ENCODE measurements around the gene MCEMP1. TPM values are rescaled to one million over a fixed set of nuclear protein-coding genes. Genes with fewer than 3 reads are reported as not detected.

Gene MCEMP1
- total and polyA plus RNA-seq, 2 of the 13 experiments (the other 11 are each of a cell fraction or from before 2014, with no cell fraction given), result not detected

DNA sequence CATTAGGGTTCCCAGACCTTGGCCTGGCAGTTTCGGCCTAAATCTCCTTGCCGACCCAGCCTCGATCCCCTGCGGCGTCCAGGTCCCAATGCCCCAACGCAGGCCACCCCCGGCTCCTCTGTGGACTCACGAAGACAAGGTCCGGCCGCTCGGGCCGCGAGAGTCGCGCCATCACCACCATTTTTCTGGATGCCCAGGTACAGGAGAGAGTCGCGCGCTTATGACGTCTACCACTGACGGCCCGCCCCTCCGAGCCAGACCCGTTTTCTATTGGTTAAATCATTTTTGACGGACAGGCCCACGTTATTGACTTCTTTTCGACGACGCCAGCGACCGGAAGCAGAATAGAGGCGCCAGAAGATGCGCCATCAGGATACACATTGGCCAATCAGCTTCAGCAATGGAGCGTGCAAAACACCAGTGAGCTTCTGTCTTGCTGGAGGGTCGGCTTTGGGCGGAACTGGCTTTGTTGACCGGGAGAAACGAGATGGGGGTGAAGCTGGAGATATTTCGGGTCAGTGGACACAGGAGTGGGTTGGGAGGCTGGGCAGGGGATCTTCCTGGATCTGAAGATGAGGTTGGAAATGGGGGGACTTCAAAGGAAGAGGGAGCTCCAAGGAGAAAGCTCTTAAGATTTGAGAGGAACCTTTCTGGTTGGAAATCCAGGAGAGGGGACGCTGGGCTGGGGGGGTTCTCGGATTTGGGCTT, 47.4 kb upstream of the MCEMP1 start, which contains the start of the genes PET100 and XAB2 (continued):
- TF ChIP-seq SMARCC2 (IDR thresholded peaks at IDR 0.05), result no peak
- TF ChIP-seq CEBPB (IDR thresholded peaks at IDR 0.05; ENCODE audit: borderline replicate concordance, low read depth, low read length), result no peak
- TF ChIP-seq AHR (CRISPR knock-in tag; IDR thresholded peaks at IDR 0.05), result no peak
- TF ChIP-seq, protein P1, sequence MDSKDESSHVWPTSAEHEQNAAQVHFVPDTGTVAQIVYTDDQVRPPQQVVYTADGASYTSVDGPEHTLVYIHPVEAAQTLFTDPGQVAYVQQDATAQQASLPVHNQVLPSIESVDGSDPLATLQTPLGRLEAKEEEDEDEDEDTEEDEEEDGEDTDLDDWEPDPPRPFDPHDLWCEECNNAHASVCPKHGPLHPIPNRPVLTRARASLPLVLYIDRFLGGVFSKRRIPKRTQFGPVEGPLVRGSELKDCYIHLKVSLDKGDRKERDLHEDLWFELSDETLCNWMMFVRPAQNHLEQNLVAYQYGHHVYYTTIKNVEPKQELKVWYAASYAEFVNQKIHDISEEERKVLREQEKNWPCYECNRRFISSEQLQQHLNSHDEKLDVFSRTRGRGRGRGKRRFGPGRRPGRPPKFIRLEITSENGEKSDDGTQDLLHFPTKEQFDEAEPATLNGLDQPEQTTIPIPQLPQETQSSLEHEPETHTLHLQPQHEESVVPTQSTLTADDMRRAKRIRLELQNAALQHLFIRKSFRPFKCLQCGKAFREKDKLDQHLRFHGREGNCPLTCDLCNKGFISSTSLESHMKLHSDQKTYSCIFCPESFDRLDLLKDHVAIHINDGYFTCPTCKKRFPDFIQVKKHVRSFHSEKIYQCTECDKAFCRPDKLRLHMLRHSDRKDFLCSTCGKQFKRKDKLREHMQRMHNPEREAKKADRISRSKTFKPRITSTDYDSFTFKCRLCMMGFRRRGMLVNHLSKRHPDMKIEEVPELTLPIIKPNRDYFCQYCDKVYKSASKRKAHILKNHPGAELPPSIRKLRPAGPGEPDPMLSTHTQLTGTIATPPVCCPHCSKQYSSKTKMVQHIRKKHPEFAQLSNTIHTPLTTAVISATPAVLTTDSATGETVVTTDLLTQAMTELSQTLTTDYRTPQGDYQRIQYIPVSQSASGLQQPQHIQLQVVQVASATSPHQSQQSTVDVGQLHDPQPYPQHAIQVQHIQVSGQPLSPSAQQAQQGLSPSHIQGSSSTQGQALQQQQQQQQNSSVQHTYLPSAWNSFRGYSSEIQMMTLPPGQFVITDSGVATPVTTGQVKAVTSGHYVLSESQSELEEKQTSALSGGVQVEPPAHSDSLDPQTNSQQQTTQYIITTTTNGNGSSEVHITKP (CRISPR knock-in tag; IDR thresholded peaks at IDR 0.05; ENCODE audit: low read depth), result no peak
- no peak for TF ChIP-seq ZNF839 (CRISPR knock-in tag; IDR thresholded peaks at IDR 0.05; ENCODE audit: borderline replicate concordance)
- peak; percentile 88 for TF ChIP-seq ZNF605 (CRISPR knock-in tag; IDR thresholded peaks at IDR 0.05)
- TF ChIP-seq MED8 (CRISPR knock-in tag; IDR thresholded peaks at IDR 0.05; ENCODE audit: insufficient replicate concordance), result no peak
- TF ChIP-seq ZNF761 (CRISPR knock-in tag; conservative IDR thresholded peaks at IDR 0.05), result no peak
- TF ChIP-seq ZNF12 (CRISPR knock-in tag; IDR thresholded peaks at IDR 0.05), result no peak
- TF ChIP-seq SRSF1 (optimal IDR thresholded peaks at IDR 0.05; ENCODE audit: low read depth, low read length), result peak; percentile 23
- TF ChIP-seq TRIM24 (CRISPR knock-in tag; IDR thresholded peaks at IDR 0.05), result no peak
- TF ChIP-seq MATR3 (CRISPR knock-in tag; IDR thresholded peaks at IDR 0.05), result no peak
- TF ChIP-seq, protein P2, sequence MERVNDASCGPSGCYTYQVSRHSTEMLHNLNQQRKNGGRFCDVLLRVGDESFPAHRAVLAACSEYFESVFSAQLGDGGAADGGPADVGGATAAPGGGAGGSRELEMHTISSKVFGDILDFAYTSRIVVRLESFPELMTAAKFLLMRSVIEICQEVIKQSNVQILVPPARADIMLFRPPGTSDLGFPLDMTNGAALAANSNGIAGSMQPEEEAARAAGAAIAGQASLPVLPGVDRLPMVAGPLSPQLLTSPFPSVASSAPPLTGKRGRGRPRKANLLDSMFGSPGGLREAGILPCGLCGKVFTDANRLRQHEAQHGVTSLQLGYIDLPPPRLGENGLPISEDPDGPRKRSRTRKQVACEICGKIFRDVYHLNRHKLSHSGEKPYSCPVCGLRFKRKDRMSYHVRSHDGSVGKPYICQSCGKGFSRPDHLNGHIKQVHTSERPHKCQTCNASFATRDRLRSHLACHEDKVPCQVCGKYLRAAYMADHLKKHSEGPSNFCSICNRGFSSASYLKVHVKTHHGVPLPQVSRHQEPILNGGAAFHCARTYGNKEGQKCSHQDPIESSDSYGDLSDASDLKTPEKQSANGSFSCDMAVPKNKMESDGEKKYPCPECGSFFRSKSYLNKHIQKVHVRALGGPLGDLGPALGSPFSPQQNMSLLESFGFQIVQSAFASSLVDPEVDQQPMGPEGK (CRISPR knock-in tag; IDR thresholded peaks at IDR 0.05), result no peak
- TF ChIP-seq DPF2 (CRISPR knock-in tag; IDR thresholded peaks at IDR 0.05; ENCODE audit: borderline replicate concordance, low read depth), result no peak
- TF ChIP-seq KDM4B (CRISPR knock-in tag; IDR thresholded peaks at IDR 0.05), result no peak
- no peak for TF ChIP-seq ZEB1 (IDR thresholded peaks at IDR 0.05; ENCODE audit: insufficient replicate concordance, low read depth)
- no peak for TF ChIP-seq CENPT (CRISPR knock-in tag; IDR thresholded peaks at IDR 0.05; ENCODE audit: low read depth)
- TF ChIP-seq NAIF1 (CRISPR knock-in tag; IDR thresholded peaks at IDR 0.05; ENCODE audit: borderline replicate concordance), result no peak
- TF ChIP-seq PITX1 (CRISPR knock-in tag; IDR thresholded peaks at IDR 0.05), result peak; percentile 91; the same call in 1 of the 2 replicates
- TF ChIP-seq, protein P3, sequence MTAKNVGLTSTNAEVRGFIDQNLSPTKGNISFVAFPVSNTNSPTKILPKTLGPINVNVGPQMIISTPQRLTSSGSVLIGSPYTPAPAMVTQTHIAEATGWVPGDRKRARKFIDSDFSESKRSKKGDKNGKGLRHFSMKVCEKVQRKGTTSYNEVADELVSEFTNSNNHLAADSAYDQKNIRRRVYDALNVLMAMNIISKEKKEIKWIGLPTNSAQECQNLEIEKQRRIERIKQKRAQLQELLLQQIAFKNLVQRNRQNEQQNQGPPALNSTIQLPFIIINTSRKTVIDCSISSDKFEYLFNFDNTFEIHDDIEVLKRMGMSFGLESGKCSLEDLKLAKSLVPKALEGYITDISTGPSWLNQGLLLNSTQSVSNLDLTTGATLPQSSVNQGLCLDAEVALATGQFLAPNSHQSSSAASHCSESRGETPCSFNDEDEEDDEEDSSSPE (CRISPR knock-in tag; IDR thresholded peaks at IDR 0.05), result peak; percentile 86
- peak; percentile 71; the same call in 1 of the 2 replicates for TF ChIP-seq PCBP1 (IDR thresholded peaks at IDR 0.05; ENCODE audit: borderline replicate concordance, low read depth, low read length)
- TF ChIP-seq SAFB2 (CRISPR knock-in tag; IDR thresholded peaks at IDR 0.05; ENCODE audit: borderline replicate concordance, low read depth), result no peak
- TF ChIP-seq POGZ (CRISPR knock-in tag; IDR thresholded peaks at IDR 0.05), result peak; percentile 59; the same call in 1 of the 2 replicates
- no peak for TF ChIP-seq RAD21 (CRISPR knock-in tag; IDR thresholded peaks at IDR 0.05)
- TF ChIP-seq PRPF4 (IDR thresholded peaks at IDR 0.05; ENCODE audit: low read depth, low read length, poor library complexity, severe bottlenecking), result no peak

All from HepG2 (cell line).